Chondrocyte (in vitro differentiated cells): ENCODE data around the gene NEK6. TPM values are rescaled to one million over a fixed set of nuclear protein-coding genes. Genes with fewer than 3 reads are reported as not detected.

Experiments
- DNase-seq: peaks from one replicate; pipeline ENCODE4 v3.0.0; 2021; ENCODE audit warnings: mixed read lengths, low spot score
- H3K27ac Mint-ChIP-seq: one replicate; pipeline ENCODE4 v1.8.0; 2021; ENCODE audit warnings: mild to moderate bottlenecking, moderate library complexity, mixed read lengths; ENCODE audit not compliant: unreplicated experiment
- H3K27me3 Mint-ChIP-seq: 2 replicates; pipeline ENCODE4 v1.8.0; 2021; ENCODE audit warnings: low read depth, mixed read lengths
- H3K36me3 Mint-ChIP-seq: 2 replicates; pipeline ENCODE4 v1.8.0; 2021; ENCODE audit warnings: low read depth, mixed read lengths
- H3K4me1 Mint-ChIP-seq: 2 replicates; pipeline ENCODE4 v1.8.0; 2021; ENCODE audit warnings: low read depth, mild to moderate bottlenecking, mixed read lengths
- H3K4me3 Mint-ChIP-seq: one replicate; pipeline ENCODE4 v1.8.0; 2021; ENCODE audit warnings: mild to moderate bottlenecking, moderate library complexity, mixed read lengths; ENCODE audit not compliant: unreplicated experiment
- H3K9me3 Mint-ChIP-seq: 2 replicates; pipeline ENCODE4 v1.8.0; 2021; ENCODE audit warnings: low read depth, mixed read lengths
- long read RNA-seq: library from polyadenylated mRNA; stranded (forward); transcript quantifications from one replicate; pipeline ENCODE4 v2.0.0, GENCODE V29; 2021
- total RNA-seq: library from RNA; stranded (reverse); gene quantifications from 3 replicates; pipeline ENCODE4 v1.2.1, GENCODE V29; 2021
- TF ChIP-seq, protein P1 (sequence below): fragments of 200-600 bp; sonication (generic); IDR thresholded peaks from 2 replicates; pipeline ENCODE4 v1.5.0; 2021; ENCODE audit warnings: antibody characterized with exemption, mild to moderate bottlenecking, moderate library complexity

The NEK6 gene
- 99.9 to 110 TPM (median 107 TPM) in 3 replicates for total RNA-seq
- long read RNA-seq, transcript NEK6-215 (10 exons, 2,580 nt): minor isoform, 5 of 193 reads
- long read RNA-seq, transcript NEK6-214 (10 exons, 2,573 nt): minor isoform, 17 of 193 reads
- long read RNA-seq, transcript NEK6-201 (10 exons, 3,447 nt): major isoform, 131 of 193 reads
- long read RNA-seq, partial matches to known transcripts: 2 of 193 reads
- long read RNA-seq, other reads (novel, unspliced or antisense): 36 of 193 reads

DNA sequence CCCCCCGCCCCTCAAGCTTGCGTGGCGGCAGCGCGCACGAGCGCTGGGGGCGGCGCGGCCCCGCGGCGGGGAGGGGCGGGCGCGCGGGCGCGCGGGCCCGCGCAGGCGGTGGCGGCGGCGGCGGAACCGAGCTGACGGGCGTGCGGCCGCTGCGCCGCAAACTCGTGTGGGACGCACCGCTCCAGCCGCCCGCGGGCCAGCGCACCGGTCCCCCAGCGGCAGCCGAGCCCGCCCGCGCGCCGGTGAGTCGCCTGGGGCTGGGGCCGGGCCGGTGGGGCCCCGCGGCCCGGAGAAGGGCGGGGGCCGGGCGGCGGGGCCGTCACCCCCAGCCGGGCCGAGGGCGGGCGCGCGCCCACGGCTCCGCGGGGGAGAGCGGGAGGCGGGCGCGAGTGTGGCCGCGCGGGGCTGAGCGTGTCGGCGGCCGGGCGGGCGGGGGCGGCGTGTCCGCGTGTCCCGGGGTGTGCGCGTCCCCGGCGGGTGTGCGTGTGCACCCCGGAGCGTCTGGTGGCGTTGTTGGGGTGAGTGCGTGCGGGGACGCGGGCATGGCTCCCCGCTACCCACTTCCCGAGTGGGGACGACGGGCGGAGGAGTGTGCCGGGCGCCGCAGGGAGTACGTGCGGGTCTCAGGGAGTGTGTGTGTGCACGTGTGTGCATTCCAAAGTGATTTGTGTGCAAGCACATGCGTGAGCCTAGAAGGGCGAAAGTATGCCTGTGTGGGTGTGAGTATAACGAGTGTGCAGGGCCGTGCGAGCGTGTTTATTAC, at the start of gene NEK6:
Gene NEK6 (plus strand): TSS at position 106 of the 763 bp plus-strand sequence. CDS start 44,016 bp downstream, outside the sequence.
- Mint-ChIP-seq H3K27ac (peak within 1 kb of the TSS; percentile 99), H3K4me1 (peaks cover 59% of the 10 kb centered on the region), H3K36me3 (peaks cover 3% of the 10 kb centered on the region), H3K9me3 (no peaks in the 10 kb centered on the region), H3K4me3 (peak within 1 kb of the TSS; percentile 95), H3K27me3 (no peaks in the 10 kb centered on the region)
- DNase-seq: peak; percentile 40
- TF ChIP-seq, protein P1, sequence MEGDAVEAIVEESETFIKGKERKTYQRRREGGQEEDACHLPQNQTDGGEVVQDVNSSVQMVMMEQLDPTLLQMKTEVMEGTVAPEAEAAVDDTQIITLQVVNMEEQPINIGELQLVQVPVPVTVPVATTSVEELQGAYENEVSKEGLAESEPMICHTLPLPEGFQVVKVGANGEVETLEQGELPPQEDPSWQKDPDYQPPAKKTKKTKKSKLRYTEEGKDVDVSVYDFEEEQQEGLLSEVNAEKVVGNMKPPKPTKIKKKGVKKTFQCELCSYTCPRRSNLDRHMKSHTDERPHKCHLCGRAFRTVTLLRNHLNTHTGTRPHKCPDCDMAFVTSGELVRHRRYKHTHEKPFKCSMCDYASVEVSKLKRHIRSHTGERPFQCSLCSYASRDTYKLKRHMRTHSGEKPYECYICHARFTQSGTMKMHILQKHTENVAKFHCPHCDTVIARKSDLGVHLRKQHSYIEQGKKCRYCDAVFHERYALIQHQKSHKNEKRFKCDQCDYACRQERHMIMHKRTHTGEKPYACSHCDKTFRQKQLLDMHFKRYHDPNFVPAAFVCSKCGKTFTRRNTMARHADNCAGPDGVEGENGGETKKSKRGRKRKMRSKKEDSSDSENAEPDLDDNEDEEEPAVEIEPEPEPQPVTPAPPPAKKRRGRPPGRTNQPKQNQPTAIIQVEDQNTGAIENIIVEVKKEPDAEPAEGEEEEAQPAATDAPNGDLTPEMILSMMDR: no peak

DNA sequence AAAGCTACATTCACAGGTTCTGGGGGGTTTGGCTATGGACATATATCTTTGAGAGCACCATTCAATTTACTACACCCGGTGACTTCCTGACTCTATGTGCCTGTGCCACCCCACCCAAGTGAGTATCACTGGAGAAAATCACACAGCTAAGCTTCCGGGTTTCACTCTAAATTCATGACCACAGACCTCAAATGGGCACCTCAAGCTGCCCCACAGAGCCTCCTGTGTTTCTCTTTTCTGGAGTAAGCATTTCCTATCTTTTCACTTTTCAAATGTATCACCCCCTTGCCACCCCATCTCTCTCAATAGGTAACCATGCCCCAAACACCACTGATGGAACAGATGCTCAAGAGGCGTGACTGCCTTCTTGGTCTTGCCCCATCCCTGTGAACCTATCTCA, 49.2 kb upstream of the NEK6 start:
- Mint-ChIP-seq H3K4me1 (peaks cover 8% of the 10 kb centered on the region), H3K36me3 (no peaks in the 10 kb centered on the region), H3K27me3 (peaks cover 6% of the 10 kb centered on the region), H3K9me3 (no peaks in the 10 kb centered on the region), H3K27ac (no peak overlapping the region), H3K4me3 (no peak overlapping the region)
- TF ChIP-seq, protein P1: no peak
- no peak for DNase-seq

DNA sequence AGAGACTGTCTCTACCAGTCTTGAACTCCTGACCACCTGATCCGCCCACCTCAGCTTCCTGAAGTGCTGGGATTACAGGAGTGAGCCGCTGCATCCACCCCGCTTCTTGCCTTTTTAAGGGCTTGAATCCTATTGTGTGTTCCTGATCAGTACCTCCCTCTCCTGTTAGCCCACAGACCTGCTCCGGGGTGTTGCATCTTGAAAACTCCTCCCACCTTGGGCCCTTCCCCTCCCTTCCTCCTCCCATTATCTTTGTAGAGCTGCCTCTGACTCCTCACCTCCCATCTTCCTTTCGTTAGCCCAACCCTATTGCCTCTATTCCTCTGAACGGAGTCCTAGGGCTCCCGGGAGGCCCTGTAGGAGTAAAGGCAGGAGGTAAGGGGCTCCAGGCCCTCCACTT, 48.5 kb upstream of the NEK6 start:
- Mint-ChIP-seq H3K9me3 (no peaks in the 10 kb centered on the region), H3K4me1 (peaks cover 8% of the 10 kb centered on the region), H3K27ac (no peak overlapping the region), H3K36me3 (no peaks in the 10 kb centered on the region), H3K27me3 (peaks cover 6% of the 10 kb centered on the region), H3K4me3 (no peak overlapping the region)
- peak; percentile 36 for DNase-seq
- TF ChIP-seq, protein P1: no peak

DNA sequence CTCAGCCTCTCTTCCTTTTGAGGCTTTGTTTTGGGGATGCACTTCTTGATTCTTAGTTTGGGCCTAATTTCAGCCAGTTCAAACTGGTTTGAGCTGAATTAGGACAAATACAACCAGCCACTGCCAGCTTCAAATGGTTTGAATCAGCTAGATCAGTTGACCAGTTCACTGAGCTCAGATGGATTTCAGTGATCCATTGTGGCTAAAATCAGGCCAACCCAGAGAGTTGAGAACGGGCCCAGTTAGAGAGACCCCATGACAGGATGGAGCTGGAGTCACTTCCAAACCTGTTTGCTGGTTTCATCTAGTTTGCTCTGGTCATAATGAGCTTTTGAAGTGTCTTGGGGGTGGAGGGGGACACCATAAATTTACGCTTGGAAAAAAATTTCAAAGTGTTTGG, 48.0 kb upstream of the NEK6 start:
- DNase-seq: no peak
- Mint-ChIP-seq H3K4me1 (peaks cover 8% of the 10 kb centered on the region), H3K4me3 (no peak overlapping the region), H3K27ac (no peak overlapping the region), H3K27me3 (peaks cover 6% of the 10 kb centered on the region), H3K36me3 (no peaks in the 10 kb centered on the region), H3K9me3 (no peaks in the 10 kb centered on the region)
- TF ChIP-seq, protein P1: no peak

DNA sequence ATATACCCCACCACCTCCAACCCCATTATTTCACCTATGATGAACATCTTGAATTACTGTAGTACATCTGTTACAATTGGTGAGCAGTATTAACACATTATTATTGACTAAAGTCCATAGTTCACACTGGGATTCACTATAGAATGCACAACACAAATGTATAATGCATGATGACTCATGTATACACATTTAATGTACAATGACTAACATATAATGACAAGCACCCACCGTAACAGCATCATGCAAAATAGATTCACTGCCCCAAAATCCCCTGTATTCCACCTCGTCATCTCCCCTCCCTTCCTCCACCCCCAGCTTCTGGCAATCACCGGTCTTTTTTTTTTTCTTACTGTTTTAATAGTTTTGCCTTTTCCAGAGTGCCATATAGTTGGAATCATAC, 47.1 kb upstream of the NEK6 start:
- peaks cover 6% of the 10 kb centered on the region for H3K27me3 Mint-ChIP-seq
- no peaks in the 10 kb centered on the region for H3K36me3 Mint-ChIP-seq
- no peak for DNase-seq
- H3K4me1 Mint-ChIP-seq: peaks cover 8% of the 10 kb centered on the region
- H3K27ac Mint-ChIP-seq: no peak overlapping the region
- H3K9me3 Mint-ChIP-seq: no peaks in the 10 kb centered on the region
- TF ChIP-seq, protein P1: no peak
- H3K4me3 Mint-ChIP-seq: no peak overlapping the region
